ENCODE data around the gene PHAX. TPM values are rescaled to one million over a fixed set of nuclear protein-coding genes. Genes with fewer than 3 reads are reported as not detected.
"Not testable (repeated sequence)": the region's sequence is repeated elsewhere in the genome, so short reads cannot be mapped to it uniquely, and the experiment has no call there.

The PHAX gene
- polyA plus RNA-seq, 5 donors = 48.4 to 73.5 (median 67.1) TPM

GRCh38 chr5:126651013-126651577, 50.3 kb downstream of the PHAX start:
- no peak for DNase-seq

- DNase-seq = peak; percentile 29 to 46
Observed at GRCh38 chr5:126656401-126657007, 55.8 kb downstream of the PHAX start.

- no peak for DNase-seq
Observed at GRCh38 chr5:126658561-126658960, 57.8 kb downstream of the PHAX start.

- no peak for DNase-seq
Observed at GRCh38 chr5:126659805-126660482, 59.2 kb downstream of the PHAX start.

- DNase-seq = no peak
Observed at GRCh38 chr5:126664586-126664985, 63.8 kb downstream of the PHAX start.

GRCh38 chr5:126670109-126670508, 69.4 kb downstream of the PHAX start:
- not testable (repeated sequence) for DNase-seq

- not testable (repeated sequence) for DNase-seq
Observed at GRCh38 chr5:126671681-126672080, 70.9 kb downstream of the PHAX start.

GRCh38 chr5:126673477-126673876, 72.7 kb downstream of the PHAX start:
- DNase-seq = no peak

GRCh38 chr5:126674145-126674544, 73.4 kb downstream of the PHAX start:
- no peak for DNase-seq

GRCh38 chr5:126675338-126675737, 74.6 kb downstream of the PHAX start:
- DNase-seq = no peak

- DNase-seq = peak; percentile 38 to 50
Observed at GRCh38 chr5:126676195-126676624, 75.5 kb downstream of the PHAX start.

Other genes starting within 250 kb of the PHAX start
- 10 to 100 TPM in 4 of 5 donors, 1 to 10 TPM in 1; 9.0 to 11.5 (median 11.1) TPM for gene GRAMD2B, start 177.5 kb upstream of the PHAX start, polyA plus RNA-seq (ENCODE audit: insufficient read depth in 1 of 5, insufficient read length in 5 of 5, low replicate concordance in 1 of 5)
- gene ALDH7A1, start 5.7 kb upstream of the PHAX start, polyA plus RNA-seq (ENCODE audit: insufficient read depth in 1 of 5, insufficient read length in 5 of 5, low replicate concordance in 1 of 5) = 100 to 1,000 TPM in 4 of 5 donors, 10 to 100 TPM in 1; 91.7 to 142 (median 124) TPM
- 100 to 1,000 TPM in 2 of 5 donors, 10 to 100 TPM in 3; 78.4 to 145 (median 93.5) TPM for gene LMNB1, start 176.2 kb downstream of the PHAX start, polyA plus RNA-seq (ENCODE audit: insufficient read depth in 1 of 5, insufficient read length in 5 of 5, low replicate concordance in 1 of 5)

All from right lung (tissue), 5 donors.